Upper lobe of left lung (tissue), 4 donors: Measurements from ENCODE around the gene CYB5A.

Experiments
- EP300 ChIP-seq, 4 donors: sonication (generic); formaldehyde crosslinking; IDR thresholded peaks; one replicate each; pipeline ENCODE4 v1.5.1; 2017; ENCODE audit warnings: antibody characterized with exemption in 4 of 4, control low read depth in 2 of 4
- POLR2A ChIP-seq, 4 donors: fragments of 450-650 bp; IDR thresholded peaks; one replicate each; pipeline ENCODE4 v1.5.1; 2016 to 2017; ENCODE audit warnings: antibody characterized with exemption in 4 of 4, mild to moderate bottlenecking in 2 of 4
- POLR2AphosphoS5 ChIP-seq, 2 donors: sonication (generic); formaldehyde crosslinking; IDR thresholded peaks; one replicate each; pipeline ENCODE4 v1.5.1; 2017; ENCODE audit warnings: antibody characterized with exemption in 2 of 2
- TF ChIP-seq, protein P1 (sequence below), 6 experiments: fragments of 450-650 bp in 4 of 6; fragments of 200-600 bp in 2 of 6; sonication (generic) in 2 of 6; IDR thresholded peaks; one replicate each; pipeline ENCODE4 v1.5.1; 2016 to 2019; ENCODE audit warnings: antibody characterized with exemption in 6 of 6

DNA sequence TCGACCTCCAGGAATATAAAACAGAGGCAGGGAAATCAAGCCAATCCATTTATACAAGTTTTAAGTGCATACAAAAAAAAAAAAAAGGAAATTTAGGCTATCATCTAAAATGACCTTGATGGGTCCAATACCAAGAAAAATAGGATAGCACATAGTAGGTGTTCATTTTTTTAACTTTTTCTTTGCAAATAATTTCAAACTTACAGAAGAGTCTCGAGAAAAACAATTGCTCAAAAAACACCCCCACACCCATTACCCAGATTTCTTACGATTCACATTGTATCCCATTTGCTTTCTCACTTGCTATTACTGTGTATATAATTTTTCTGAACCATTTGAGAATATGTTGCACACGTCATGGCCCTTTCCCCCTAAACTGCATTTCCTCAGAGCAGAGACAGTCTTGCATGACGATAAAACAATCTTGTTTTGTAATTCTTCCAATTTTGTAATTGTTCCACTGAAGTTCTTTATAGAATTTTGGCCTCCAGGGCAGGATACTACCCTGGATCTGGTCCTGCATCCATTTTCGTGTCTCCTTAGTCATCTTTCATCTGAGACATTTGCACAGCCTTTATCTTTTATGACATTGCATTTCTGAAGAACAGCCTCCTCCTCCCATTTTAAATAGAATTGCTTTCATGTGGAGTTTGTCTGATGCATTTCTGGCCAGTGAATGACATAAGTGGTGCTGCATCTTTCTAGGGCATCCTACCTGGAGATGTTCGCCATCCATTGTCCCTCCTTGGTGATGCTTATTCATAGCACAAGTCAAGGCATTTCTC, 68.9 kb downstream of the CYB5A start:
- TF ChIP-seq, protein P1, sequence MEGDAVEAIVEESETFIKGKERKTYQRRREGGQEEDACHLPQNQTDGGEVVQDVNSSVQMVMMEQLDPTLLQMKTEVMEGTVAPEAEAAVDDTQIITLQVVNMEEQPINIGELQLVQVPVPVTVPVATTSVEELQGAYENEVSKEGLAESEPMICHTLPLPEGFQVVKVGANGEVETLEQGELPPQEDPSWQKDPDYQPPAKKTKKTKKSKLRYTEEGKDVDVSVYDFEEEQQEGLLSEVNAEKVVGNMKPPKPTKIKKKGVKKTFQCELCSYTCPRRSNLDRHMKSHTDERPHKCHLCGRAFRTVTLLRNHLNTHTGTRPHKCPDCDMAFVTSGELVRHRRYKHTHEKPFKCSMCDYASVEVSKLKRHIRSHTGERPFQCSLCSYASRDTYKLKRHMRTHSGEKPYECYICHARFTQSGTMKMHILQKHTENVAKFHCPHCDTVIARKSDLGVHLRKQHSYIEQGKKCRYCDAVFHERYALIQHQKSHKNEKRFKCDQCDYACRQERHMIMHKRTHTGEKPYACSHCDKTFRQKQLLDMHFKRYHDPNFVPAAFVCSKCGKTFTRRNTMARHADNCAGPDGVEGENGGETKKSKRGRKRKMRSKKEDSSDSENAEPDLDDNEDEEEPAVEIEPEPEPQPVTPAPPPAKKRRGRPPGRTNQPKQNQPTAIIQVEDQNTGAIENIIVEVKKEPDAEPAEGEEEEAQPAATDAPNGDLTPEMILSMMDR (IDR thresholded peaks at IDR 0.05) = no peak
- TF ChIP-seq POLR2AphosphoS5 (IDR thresholded peaks at IDR 0.05) (no peak), POLR2A (IDR thresholded peaks at IDR 0.05) (no peak), EP300 (IDR thresholded peaks at IDR 0.05) (no peak)
